GM10266 (cell line): ENCODE results near the gene ANKDD1B.
"Not testable (repeated sequence)": the region's sequence is repeated elsewhere in the genome, so short reads cannot be mapped to it uniquely, and the experiment has no call there.

Experiments
- DNase-seq: peaks from one replicate; pipeline ENCODE4 v3.0.0; 2012; ENCODE audit errors: extremely low spot score
- CTCF ChIP-seq: IDR thresholded peaks from 2 replicates; pipeline ENCODE4 v1.5.1; 2012; ENCODE audit warnings: mild to moderate bottlenecking, low read depth; ENCODE audit not compliant: control insufficient read depth, insufficient read depth; ENCODE audit errors: missing control alignments

Gene ANKDD1B

GRCh38 chr5:75584641-75585040, 26.6 kb upstream of the ANKDD1B start:
- no peak for DNase-seq
- TF ChIP-seq CTCF, result no peak

GRCh38 chr5:75588666-75589065, 22.6 kb upstream of the ANKDD1B start:
- no peak for DNase-seq
- no peak for TF ChIP-seq CTCF

GRCh38 chr5:75600535-75600934, 10.7 kb upstream of the ANKDD1B start:
- no peak for TF ChIP-seq CTCF
- no peak for DNase-seq

GRCh38 chr5:75601567-75601966, 9.7 kb upstream of the ANKDD1B start:
- TF ChIP-seq CTCF, result no peak

GRCh38 chr5:75601996-75602395, 9.3 kb upstream of the ANKDD1B start:
- DNase-seq, result no peak
- TF ChIP-seq CTCF, result no peak

More at GRCh38 chr5:75601567-75601966, 9.7 kb upstream of the ANKDD1B start:
- no peak for DNase-seq

- DNase-seq, result no peak
- TF ChIP-seq CTCF, result no peak
Observed at GRCh38 chr5:75603371-75603770, 7.9 kb upstream of the ANKDD1B start.

- no peak for TF ChIP-seq CTCF
Observed at GRCh38 chr5:75603821-75604220, 7.4 kb upstream of the ANKDD1B start.

GRCh38 chr5:75607341-75607740, 3.9 kb upstream of the ANKDD1B start:
- DNase-seq, result not testable (repeated sequence)

More at GRCh38 chr5:75603821-75604220, 7.4 kb upstream of the ANKDD1B start:
- no peak for DNase-seq
